Neutrophil (primary cell): ENCODE results near the gene AQP1.

Source experiments
- H3K27ac ChIP-seq: fragments of 200-600 bp; sonication (generic); 2 replicates; pipeline ENCODE4 v1.5.1; 2016; ENCODE audit warnings: mild to moderate bottlenecking, moderate library complexity
- H3K27me3 ChIP-seq: fragments of 200-600 bp; sonication (generic); 2 replicates; pipeline ENCODE4 v1.6.0; 2016; ENCODE audit warnings: mild to moderate bottlenecking
- H3K36me3 ChIP-seq: fragments of 200-600 bp; sonication (generic); 2 replicates; pipeline ENCODE4 v1.5.1; 2017
- H3K4me1 ChIP-seq, 2 experiments: fragments of 200-600 bp in 1 of 2; sonication (generic) in 1 of 2; 1 replicate in 1 of 2; 2 replicates in 1 of 2; pipeline versions ENCODE4 v1.5.1 to v1.6.1; 2013 to 2016; ENCODE audit warnings: low read depth in 1 of 2, low read length in 1 of 2, mild to moderate bottlenecking in 1 of 2, moderate library complexity in 1 of 2; ENCODE audit not compliant: control insufficient read depth in 1 of 2, insufficient read depth in 1 of 2
- H3K4me3 ChIP-seq, 2 experiments: fragments of 200-600 bp in 1 of 2; sonication (generic) in 1 of 2; 1 replicate in 1 of 2; 2 replicates in 1 of 2; pipeline ENCODE4 v1.5.1; 2013 to 2016; ENCODE audit warnings: low read depth in 1 of 2, low read length in 1 of 2, mild to moderate bottlenecking in 1 of 2, moderate library complexity in 1 of 2
- H3K9me3 ChIP-seq: fragments of 200-600 bp; sonication (generic); 2 replicates; pipeline ENCODE4 v1.5.1; 2016
- TF ChIP-seq, protein P1 (sequence below): fragments of 200-600 bp; sonication (generic); IDR thresholded peaks from 2 replicates; pipeline ENCODE4 v1.5.1; 2016; ENCODE audit warnings: antibody characterized with exemption

Gene AQP1

DNA sequence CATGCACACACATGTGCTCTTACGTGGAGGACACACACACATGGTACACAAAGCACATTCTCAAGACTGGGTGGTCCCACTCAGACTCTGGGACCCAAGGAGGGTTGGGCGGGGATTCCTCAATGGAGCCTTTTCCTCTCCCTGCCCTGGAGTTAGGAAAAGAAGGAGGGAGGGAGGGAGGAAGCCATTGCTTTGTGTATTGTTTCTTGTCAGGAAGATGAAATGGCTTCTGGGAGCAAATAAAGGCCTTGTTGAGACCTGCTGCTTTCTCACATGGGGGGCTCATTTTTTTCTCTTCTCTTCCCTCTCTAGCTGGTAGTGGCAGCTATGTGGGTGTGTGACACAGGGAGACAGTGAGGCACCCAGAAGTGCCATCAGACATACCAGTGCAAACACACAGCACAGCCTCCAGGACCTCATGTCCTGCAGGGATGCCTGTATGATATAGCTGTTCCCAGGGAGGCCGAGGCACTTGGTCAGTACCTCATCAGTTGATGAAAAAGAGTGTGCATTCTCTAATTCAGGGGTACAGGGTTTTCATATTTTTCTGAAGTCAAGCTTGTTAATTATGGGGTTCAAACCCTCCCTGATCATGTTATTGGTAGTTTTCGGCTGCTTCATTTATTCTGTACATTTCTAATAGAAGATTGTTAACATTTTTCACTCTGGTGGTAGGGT lies 5.7 kb downstream of the AQP1 start:
- Histone ChIP-seq H3K4me3 (no peak overlapping the region), H3K4me1 (no peaks in the 10 kb centered on the region), H3K9me3 (no peaks in the 10 kb centered on the region), H3K27ac (no peak overlapping the region), H3K27me3 (no peaks in the 10 kb centered on the region), H3K36me3 (no peaks in the 10 kb centered on the region)
- TF ChIP-seq, protein P1, sequence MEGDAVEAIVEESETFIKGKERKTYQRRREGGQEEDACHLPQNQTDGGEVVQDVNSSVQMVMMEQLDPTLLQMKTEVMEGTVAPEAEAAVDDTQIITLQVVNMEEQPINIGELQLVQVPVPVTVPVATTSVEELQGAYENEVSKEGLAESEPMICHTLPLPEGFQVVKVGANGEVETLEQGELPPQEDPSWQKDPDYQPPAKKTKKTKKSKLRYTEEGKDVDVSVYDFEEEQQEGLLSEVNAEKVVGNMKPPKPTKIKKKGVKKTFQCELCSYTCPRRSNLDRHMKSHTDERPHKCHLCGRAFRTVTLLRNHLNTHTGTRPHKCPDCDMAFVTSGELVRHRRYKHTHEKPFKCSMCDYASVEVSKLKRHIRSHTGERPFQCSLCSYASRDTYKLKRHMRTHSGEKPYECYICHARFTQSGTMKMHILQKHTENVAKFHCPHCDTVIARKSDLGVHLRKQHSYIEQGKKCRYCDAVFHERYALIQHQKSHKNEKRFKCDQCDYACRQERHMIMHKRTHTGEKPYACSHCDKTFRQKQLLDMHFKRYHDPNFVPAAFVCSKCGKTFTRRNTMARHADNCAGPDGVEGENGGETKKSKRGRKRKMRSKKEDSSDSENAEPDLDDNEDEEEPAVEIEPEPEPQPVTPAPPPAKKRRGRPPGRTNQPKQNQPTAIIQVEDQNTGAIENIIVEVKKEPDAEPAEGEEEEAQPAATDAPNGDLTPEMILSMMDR, result no peak

DNA sequence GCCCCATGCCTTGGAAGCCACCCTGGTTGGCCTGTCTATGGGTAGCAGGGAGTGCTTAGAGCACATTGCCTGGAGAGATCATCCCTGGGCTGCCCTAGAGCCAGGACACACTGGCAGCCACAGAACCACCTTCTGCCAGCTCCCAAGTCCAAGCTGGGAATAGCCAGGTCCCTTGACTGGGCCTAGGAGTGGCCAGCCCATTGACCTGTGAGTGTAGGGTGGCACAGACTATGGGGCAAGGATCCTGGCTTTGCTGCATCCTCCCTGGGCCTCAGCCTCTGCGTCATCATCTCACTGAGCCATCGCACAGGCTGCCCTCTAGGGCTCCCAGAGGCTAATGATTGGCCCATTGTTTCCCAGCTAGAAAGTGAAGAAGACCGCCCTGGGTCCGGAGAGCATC lies 7.0 kb downstream of the AQP1 start:
- no peaks in the 10 kb centered on the region for H3K27me3 ChIP-seq
- H3K4me1 ChIP-seq, result no peaks in the 10 kb centered on the region
- no peaks in the 10 kb centered on the region for H3K36me3 ChIP-seq
- H3K9me3 ChIP-seq, result no peaks in the 10 kb centered on the region
- TF ChIP-seq, protein P1, result no peak
- H3K27ac ChIP-seq, result no peak overlapping the region
- H3K4me3 ChIP-seq, result no peak overlapping the region

DNA sequence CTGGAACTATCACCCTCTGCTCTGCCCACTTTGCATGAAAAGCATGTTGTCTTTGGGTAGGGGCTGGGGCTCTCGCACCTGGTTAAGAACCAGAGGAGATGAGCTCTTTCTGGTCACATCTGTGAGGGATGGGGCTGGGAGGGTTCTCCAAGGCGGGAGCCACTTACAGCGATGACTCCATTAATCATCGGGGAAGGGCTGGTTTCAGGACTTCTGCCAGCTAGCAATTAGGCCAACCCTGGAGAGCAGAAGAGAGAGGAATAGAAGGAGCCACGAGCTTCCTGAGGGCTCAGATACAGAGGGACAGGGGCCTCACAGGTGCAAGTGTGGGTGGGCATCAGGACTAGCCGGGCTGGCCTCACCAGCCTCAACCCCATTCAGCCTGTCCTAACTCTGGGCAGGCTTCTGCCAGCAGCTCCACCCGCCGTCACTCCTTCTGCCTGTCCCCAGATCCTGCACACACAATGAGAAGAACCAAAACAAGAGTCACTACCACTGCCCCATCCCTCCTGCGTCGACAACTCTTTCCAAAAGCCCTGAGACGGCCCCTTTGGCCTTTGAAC lies 8.4 kb downstream of the AQP1 start:
- no peaks in the 10 kb centered on the region for H3K4me1 ChIP-seq
- no peak overlapping the region for H3K4me3 ChIP-seq
- TF ChIP-seq, protein P1, result no peak
- no peaks in the 10 kb centered on the region for H3K27me3 ChIP-seq
- no peaks in the 10 kb centered on the region for H3K36me3 ChIP-seq
- no peaks in the 10 kb centered on the region for H3K9me3 ChIP-seq
- H3K27ac ChIP-seq, result no peak overlapping the region

DNA sequence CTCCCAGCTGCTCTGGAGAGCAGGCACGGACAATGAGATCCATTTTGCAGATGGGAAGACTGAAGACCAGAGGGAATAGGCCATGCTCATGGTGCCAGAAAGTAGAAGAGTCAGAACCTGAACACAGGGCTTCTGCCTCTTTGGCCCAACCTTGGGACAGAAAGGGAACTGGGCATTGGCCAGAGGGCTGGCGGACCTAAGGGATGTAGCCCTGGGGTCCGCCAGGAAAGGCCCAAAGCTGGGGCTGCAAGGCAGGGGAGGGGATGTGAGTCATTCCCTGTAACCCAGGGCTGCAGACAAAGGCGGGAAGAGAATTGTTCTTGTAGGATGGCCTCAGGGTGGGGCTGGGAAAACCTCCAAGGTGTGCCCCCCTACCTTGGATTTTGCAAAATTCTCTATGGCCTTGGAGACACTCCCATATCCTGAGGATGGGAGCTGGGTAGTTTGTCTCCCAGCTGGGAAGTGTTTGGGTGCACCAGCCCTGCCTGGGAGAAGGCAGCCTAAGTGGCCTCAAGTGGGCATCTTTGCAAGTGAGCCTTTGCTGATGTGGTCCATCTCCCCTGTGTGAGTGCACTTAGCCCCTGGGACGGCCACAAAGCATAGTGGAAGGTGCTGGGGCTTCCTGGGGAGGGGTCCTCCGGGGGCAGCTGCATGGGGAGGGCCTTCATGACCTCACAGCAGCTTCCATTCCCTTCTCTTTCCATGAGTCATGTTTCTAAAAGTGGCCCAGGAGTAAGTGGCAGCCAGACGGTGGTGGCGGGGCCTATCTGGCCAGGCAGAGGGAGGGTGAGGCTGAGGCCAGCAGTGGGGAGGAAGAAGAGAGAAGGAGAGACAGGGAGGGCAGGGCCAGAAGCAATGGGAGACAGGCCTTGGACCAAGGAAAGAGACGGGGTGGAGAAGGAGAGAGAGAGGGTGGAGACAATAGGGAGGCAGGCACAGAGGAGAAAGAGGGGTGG lies 9.2 kb downstream of the AQP1 start:
- Histone ChIP-seq H3K27ac (no peak overlapping the region), H3K4me1 (no peaks in the 10 kb centered on the region), H3K9me3 (no peaks in the 10 kb centered on the region), H3K36me3 (no peaks in the 10 kb centered on the region), H3K4me3 (no peak overlapping the region), H3K27me3 (no peaks in the 10 kb centered on the region)
- TF ChIP-seq, protein P1, result no peak

DNA sequence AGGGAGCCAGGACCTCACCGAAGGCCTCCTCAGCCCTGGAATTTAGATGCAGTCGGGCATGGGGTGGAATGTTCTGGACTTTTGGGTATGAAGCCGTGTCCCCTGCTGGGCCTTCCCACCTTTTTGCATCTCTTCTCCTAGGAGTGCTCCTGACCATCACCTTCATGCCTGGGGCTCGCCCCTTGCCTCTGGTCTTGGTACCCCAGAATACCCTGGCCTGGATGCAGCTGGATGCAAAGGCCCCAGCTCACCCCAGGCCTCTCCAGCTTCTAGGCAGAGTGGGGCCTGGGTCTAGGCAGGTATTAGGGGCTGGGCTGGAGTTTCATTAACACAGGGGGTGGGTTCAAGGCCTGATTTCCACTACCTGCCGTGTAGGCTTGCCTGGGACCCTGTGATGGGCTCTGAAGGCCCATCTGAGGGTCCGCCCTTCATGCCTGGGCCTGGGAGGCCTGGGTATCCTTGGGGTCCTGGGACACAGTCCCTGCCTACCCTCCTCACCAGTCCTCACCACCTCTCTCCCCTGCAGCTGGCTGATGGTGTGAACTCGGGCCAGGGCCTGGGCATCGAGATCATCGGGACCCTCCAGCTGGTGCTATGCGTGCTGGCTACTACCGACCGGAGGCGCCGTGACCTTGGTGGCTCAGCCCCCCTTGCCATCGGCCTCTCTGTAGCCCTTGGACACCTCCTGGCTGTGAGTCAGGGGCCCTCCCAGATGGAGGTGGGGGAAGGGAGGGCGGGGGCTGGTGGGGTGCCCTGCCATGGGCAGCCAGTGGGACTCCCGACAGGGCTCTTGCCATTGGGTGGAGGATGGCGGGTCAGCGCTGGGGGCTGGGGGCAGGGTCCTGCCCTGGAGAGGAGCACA lies 10.1 kb downstream of the AQP1 start:
- no peaks in the 10 kb centered on the region for H3K4me1 ChIP-seq
- no peaks in the 10 kb centered on the region for H3K36me3 ChIP-seq
- TF ChIP-seq, protein P1, result no peak
- no peaks in the 10 kb centered on the region for H3K9me3 ChIP-seq
- no peaks in the 10 kb centered on the region for H3K27me3 ChIP-seq
- no peak overlapping the region for H3K4me3 ChIP-seq
- no peak overlapping the region for H3K27ac ChIP-seq
